ENCODE measurements around the gene FBXO38. TPM values are rescaled to one million over a fixed set of nuclear protein-coding genes. Genes with fewer than 3 reads are reported as not detected.

FBXO38 gene
- total RNA-seq, 2 experiments from 2014 or later, result 37.6 to 49.5 TPM

DNA sequence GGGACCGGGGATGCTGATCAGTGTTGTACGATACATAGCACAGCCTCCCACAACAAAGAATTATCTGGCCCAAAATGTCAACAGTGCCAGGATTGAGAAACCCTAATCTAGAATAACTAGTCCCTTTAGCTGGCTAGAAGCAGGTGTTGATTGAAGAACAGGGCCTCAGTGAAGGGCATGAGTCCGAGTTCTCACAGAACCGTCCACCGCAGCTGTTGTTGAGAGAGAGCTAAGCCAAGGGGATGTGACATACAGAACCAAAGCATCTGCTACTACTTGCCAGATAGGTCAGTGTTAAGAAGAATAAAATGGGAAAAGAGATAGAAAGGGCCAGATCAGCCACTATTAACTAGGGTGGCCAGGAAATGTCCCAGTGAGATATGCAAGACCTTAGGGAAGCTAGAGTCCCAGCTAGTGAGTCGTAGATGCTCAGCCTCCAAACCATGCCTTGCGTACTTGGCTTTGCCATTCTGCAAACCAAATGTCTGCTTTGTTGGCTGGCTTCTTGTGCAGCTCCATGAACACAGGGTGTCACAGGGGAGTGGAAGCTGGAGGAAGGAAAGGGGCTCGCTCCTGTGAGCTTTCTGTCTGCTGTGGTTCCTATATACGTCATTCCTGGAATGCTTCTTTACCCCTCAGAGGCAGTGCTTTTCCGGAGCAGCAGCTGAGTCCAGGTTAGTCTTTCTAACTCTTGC, 68.9 kb downstream of the FBXO38 start:
- ChIA-PET CTCF (ENCODE audit: unreplicated experiment) (no interaction called here), POLR2A (no interaction called here)
- H3K27ac ChIP-seq (ENCODE audit: low read depth, low read length, poor library complexity, severe bottlenecking), result no peak overlapping the region
- intact Hi-C loops (cut with micrococcal nuclease; ENCODE audit: unreplicated experiment), result loop anchor here (10.0 kb wide), 2 partner anchors 158 to 582 kb away; no protein-coding TSS in a partner anchor
- no peak overlapping the region for H3K4me2 ChIP-seq (ENCODE audit: low read length)
- no peak overlapping the region for H2AFZ ChIP-seq (ENCODE audit: low read length)
- no peak overlapping the region for H3K4me3 ChIP-seq (ENCODE audit: low read depth, low read length, poor library complexity, severe bottlenecking)
- no peaks in the 10 kb centered on the region for H3K4me1 ChIP-seq (ENCODE audit: insufficient read depth, low read length, poor library complexity, severe bottlenecking)
- TF ChIP-seq, protein P1, sequence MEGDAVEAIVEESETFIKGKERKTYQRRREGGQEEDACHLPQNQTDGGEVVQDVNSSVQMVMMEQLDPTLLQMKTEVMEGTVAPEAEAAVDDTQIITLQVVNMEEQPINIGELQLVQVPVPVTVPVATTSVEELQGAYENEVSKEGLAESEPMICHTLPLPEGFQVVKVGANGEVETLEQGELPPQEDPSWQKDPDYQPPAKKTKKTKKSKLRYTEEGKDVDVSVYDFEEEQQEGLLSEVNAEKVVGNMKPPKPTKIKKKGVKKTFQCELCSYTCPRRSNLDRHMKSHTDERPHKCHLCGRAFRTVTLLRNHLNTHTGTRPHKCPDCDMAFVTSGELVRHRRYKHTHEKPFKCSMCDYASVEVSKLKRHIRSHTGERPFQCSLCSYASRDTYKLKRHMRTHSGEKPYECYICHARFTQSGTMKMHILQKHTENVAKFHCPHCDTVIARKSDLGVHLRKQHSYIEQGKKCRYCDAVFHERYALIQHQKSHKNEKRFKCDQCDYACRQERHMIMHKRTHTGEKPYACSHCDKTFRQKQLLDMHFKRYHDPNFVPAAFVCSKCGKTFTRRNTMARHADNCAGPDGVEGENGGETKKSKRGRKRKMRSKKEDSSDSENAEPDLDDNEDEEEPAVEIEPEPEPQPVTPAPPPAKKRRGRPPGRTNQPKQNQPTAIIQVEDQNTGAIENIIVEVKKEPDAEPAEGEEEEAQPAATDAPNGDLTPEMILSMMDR (conservative IDR thresholded peaks at IDR 0.05; ENCODE audit: low read length), result no peak
- TF ChIP-seq EZH2phosphoT487 (IDR thresholded peaks at IDR 0.05; ENCODE audit: borderline replicate concordance, low read depth, low read length), result no peak
- H3K9me3 ChIP-seq (ENCODE audit: low read length), result no peaks in the 10 kb centered on the region
- H3K9me2 ChIP-seq (ENCODE audit: insufficient read depth, low read length), result no peaks in the 10 kb centered on the region
- no peaks in the 10 kb centered on the region for H4K20me1 ChIP-seq (ENCODE audit: insufficient read depth, low read length)
- no peaks in the 10 kb centered on the region for H3K36me3 ChIP-seq (ENCODE audit: insufficient read depth, low read length)
- BruUV-seq (replicated peaks), result no TSS peak
- DNase-seq (ENCODE audit: low spot score), result no peak
- no peaks in the 10 kb centered on the region for H3K79me2 ChIP-seq (ENCODE audit: insufficient read depth, low read depth, low read length)

DNA sequence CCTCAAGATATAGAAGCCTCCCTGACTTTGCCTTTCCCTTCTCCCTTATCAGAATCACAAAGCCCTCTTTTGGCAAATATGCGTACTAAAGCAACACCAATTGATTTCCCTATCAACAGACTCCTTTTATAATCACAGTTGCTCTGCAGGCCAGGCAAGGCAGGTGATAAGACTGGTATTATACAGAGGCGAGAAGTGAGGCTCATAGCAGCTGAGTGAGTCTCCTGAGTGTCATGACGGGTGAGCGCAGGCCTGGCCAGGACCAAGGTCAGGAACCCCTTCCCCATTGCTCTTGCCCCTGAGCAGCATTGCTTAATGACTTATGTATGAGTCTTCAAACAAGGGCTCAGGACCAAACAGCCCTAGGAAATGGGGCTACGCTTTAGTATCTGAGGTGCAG, 70.8 kb downstream of the FBXO38 start:
- no peaks in the 10 kb centered on the region for H3K36me3 ChIP-seq (ENCODE audit: insufficient read depth, low read length)
- no peaks in the 10 kb centered on the region for H3K9me3 ChIP-seq (ENCODE audit: low read length)
- no peak overlapping the region for H3K4me2 ChIP-seq (ENCODE audit: low read length)
- no peak for DNase-seq (ENCODE audit: low spot score)
- BruUV-seq (replicated peaks), result no TSS peak
- H3K9me2 ChIP-seq (ENCODE audit: insufficient read depth, low read length), result no peaks in the 10 kb centered on the region
- POLR2A ChIA-PET, result no interaction called here
- no peaks in the 10 kb centered on the region for H3K79me2 ChIP-seq (ENCODE audit: insufficient read depth, low read depth, low read length)
- CTCF ChIA-PET (ENCODE audit: unreplicated experiment), result interaction anchor here (1.0 kb wide), 1 partner anchor 33 kb away, joined by 3 read pairs; no protein-coding TSS in a partner anchor
- no peaks in the 10 kb centered on the region for H4K20me1 ChIP-seq (ENCODE audit: insufficient read depth, low read length)
- TF ChIP-seq EZH2phosphoT487 (IDR thresholded peaks at IDR 0.05; ENCODE audit: borderline replicate concordance, low read depth, low read length), result no peak
- TF ChIP-seq, protein P1 (conservative IDR thresholded peaks at IDR 0.05; ENCODE audit: low read length), result no peak
- H3K4me1 ChIP-seq (ENCODE audit: insufficient read depth, low read length, poor library complexity, severe bottlenecking), result no peaks in the 10 kb centered on the region
- H3K27ac ChIP-seq (ENCODE audit: low read depth, low read length, poor library complexity, severe bottlenecking), result no peak overlapping the region
- no peak overlapping the region for H2AFZ ChIP-seq (ENCODE audit: low read length)
- H3K4me3 ChIP-seq (ENCODE audit: low read depth, low read length, poor library complexity, severe bottlenecking), result no peak overlapping the region
- intact Hi-C loops (cut with micrococcal nuclease; ENCODE audit: unreplicated experiment), result loop anchor here (10.0 kb wide), 2 partner anchors 160 to 580 kb away; no protein-coding TSS in a partner anchor

DNA sequence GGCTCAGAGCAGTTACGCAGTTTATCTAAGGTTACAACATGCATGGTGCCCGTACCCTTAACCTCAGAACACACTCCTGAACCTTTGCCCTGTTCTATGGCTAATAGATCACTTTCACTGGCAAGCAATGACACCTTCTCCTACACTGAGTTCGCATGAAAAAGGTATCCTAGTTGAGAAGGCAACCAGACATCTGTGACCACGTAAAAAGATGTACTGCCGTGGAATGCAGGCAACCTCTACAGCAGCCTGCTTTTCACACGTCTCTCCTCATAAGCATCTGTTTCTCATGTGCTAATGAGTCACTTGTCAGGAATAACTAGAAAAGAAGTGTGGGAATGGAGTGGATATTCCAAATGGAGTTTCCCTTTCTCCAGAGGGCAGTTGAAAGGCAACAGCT, 71.4 kb downstream of the FBXO38 start:
- BruUV-seq (replicated peaks), result no TSS peak
- POLR2A ChIA-PET, result no interaction called here

More for the DNA sequence above, 71.4 kb downstream of the FBXO38 start:
- Histone ChIP-seq H3K79me2 (ENCODE audit: insufficient read depth, low read depth, low read length) (no peaks in the 10 kb centered on the region), H3K4me2 (ENCODE audit: low read length) (no peak overlapping the region), H3K27ac (ENCODE audit: low read depth, low read length, poor library complexity, severe bottlenecking) (no peak overlapping the region), H3K9me3 (ENCODE audit: low read length) (no peaks in the 10 kb centered on the region), H3K36me3 (ENCODE audit: insufficient read depth, low read length) (no peaks in the 10 kb centered on the region), H3K4me3 (ENCODE audit: low read depth, low read length, poor library complexity, severe bottlenecking) (no peak overlapping the region), H3K9me2 (ENCODE audit: insufficient read depth, low read length) (no peaks in the 10 kb centered on the region), H3K4me1 (ENCODE audit: insufficient read depth, low read length, poor library complexity, severe bottlenecking) (no peaks in the 10 kb centered on the region), H4K20me1 (ENCODE audit: insufficient read depth, low read length) (no peaks in the 10 kb centered on the region), H2AFZ (ENCODE audit: low read length) (no peak overlapping the region)
- TF ChIP-seq, protein P1 (conservative IDR thresholded peaks at IDR 0.05; ENCODE audit: low read length), result no peak
- TF ChIP-seq EZH2phosphoT487 (IDR thresholded peaks at IDR 0.05; ENCODE audit: borderline replicate concordance, low read depth, low read length), result no peak
- no peak for DNase-seq (ENCODE audit: low spot score)
- intact Hi-C loops (cut with micrococcal nuclease; ENCODE audit: unreplicated experiment), result loop anchor here (10.0 kb wide), 2 partner anchors 160 to 580 kb away; no protein-coding TSS in a partner anchor
- CTCF ChIA-PET (ENCODE audit: unreplicated experiment), result no interaction called here
